LNCAP (cell line): Measurements from ENCODE around the gene ZNF143.

Experiments
- CTCF ChIP-seq: fragments of 450-650 bp; IDR thresholded peaks from 2 replicates; pipeline ENCODE4 v1.5.1; 2017; ENCODE audit warnings: mild to moderate bottlenecking

Gene ZNF143

GRCh38 chr11:9576701-9577381 lies 116.0 kb downstream of the ZNF143 start:
- no peak for TF ChIP-seq CTCF

GRCh38 chr11:9577556-9577955 lies 116.7 kb downstream of the ZNF143 start:
- TF ChIP-seq CTCF: no peak
